Adrenal gland (tissue), 5 donors: ENCODE results near the gene TLR8.

ENCODE experiments used
- POLR2A ChIP-seq, 2 donors: fragments of 450-650 bp; IDR thresholded peaks; one replicate each; pipeline ENCODE4 v1.6.1; 2017; ENCODE audit warnings: antibody characterized with exemption in 2 of 2, mild to moderate bottlenecking in 2 of 2, moderate library complexity in 1 of 2
- TF ChIP-seq, protein P1 (sequence below), 6 experiments: fragments of 450-650 bp in 4 of 6; fragments of 200-600 bp in 2 of 6; sonication (generic) in 1 of 6; IDR thresholded peaks; 1 replicate in 5 of 6; 2 replicates in 1 of 6; pipeline versions ENCODE4 v1.5.1 to v1.8.0; 2016 to 2021; ENCODE audit warnings: antibody characterized with exemption in 6 of 6, mild to moderate bottlenecking in 2 of 6, moderate library complexity in 1 of 6
- donor health status: DM: no; HTN: no; CAD: no.

DNA sequence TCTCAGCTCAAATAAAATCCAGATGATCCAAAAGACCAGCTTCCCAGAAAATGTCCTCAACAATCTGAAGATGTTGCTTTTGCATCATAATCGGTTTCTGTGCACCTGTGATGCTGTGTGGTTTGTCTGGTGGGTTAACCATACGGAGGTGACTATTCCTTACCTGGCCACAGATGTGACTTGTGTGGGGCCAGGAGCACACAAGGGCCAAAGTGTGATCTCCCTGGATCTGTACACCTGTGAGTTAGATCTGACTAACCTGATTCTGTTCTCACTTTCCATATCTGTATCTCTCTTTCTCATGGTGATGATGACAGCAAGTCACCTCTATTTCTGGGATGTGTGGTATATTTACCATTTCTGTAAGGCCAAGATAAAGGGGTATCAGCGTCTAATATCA is 18.7 kb upstream of the TLR8 start:
- no peak for TF ChIP-seq POLR2A (IDR thresholded peaks at IDR 0.05)
- TF ChIP-seq, protein P1, sequence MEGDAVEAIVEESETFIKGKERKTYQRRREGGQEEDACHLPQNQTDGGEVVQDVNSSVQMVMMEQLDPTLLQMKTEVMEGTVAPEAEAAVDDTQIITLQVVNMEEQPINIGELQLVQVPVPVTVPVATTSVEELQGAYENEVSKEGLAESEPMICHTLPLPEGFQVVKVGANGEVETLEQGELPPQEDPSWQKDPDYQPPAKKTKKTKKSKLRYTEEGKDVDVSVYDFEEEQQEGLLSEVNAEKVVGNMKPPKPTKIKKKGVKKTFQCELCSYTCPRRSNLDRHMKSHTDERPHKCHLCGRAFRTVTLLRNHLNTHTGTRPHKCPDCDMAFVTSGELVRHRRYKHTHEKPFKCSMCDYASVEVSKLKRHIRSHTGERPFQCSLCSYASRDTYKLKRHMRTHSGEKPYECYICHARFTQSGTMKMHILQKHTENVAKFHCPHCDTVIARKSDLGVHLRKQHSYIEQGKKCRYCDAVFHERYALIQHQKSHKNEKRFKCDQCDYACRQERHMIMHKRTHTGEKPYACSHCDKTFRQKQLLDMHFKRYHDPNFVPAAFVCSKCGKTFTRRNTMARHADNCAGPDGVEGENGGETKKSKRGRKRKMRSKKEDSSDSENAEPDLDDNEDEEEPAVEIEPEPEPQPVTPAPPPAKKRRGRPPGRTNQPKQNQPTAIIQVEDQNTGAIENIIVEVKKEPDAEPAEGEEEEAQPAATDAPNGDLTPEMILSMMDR (IDR thresholded peaks at IDR 0.05), result no peak
